ENCODE results near the gene EXOC3L4.

- no peak for TF ChIP-seq CTCF (conservative IDR thresholded peaks at IDR 0.05; ENCODE audit: low read length)
- TF ChIP-seq EZH2phosphoT487 (IDR thresholded peaks at IDR 0.05; ENCODE audit: borderline replicate concordance, low read depth, low read length): no peak
These were observed 22.1 kb downstream of the EXOC3L4 start for GRCh38 chr14:103116636-103117035.

Measured in OCI-LY7 (cell line).